Mesendoderm (in vitro differentiated cells): ENCODE results near the gene DLG1.

Experiments
- DNase-seq: peaks from one replicate; pipeline ENCODE4 v3.0.0; 2013
- H2AK5ac ChIP-seq: 2 replicates; pipeline ENCODE4 v1.6.1; 2013; ENCODE audit warnings: low read length, inconsistent platforms
- H2BK120ac ChIP-seq: 2 replicates; pipeline ENCODE4 v1.6.1; 2013; ENCODE audit warnings: low read depth, mild to moderate bottlenecking, low read length, moderate library complexity, mixed read lengths
- H2BK15ac ChIP-seq: replicated peaks from 2 replicates; pipeline ENCODE4 v1.6.1; 2013; ENCODE audit warnings: low read depth, mild to moderate bottlenecking, moderate library complexity
- H2BK5ac ChIP-seq: 2 replicates; pipeline ENCODE4 v1.6.1; 2013; ENCODE audit warnings: low read length, inconsistent platforms
- H3K18ac ChIP-seq: 2 replicates; pipeline ENCODE4 v1.6.1; 2013; ENCODE audit warnings: mild to moderate bottlenecking, low read length, mixed read lengths
- H3K23ac ChIP-seq: one replicate; pipeline ENCODE4 v1.6.1; 2013; ENCODE audit warnings: low read length
- H3K27ac ChIP-seq: 2 replicates; pipeline ENCODE4 v1.5.1; 2013; ENCODE audit warnings: low read depth, mild to moderate bottlenecking, inconsistent platforms, low read length, moderate library complexity
- H3K27me3 ChIP-seq: 2 replicates; pipeline ENCODE4 v1.6.1; 2013; ENCODE audit warnings: low read length, control low read depth, mild to moderate bottlenecking, inconsistent platforms; ENCODE audit not compliant: insufficient read depth, poor library complexity
- H3K36me3 ChIP-seq: 2 replicates; pipeline ENCODE4 v1.6.1; 2013; ENCODE audit warnings: low read length, inconsistent platforms; ENCODE audit not compliant: control insufficient read depth, insufficient read depth
- H3K4ac ChIP-seq: one replicate; pipeline ENCODE4 v1.6.1; 2013; ENCODE audit warnings: low read depth, mild to moderate bottlenecking, low read length, moderate library complexity
- H3K4me1 ChIP-seq: 2 replicates; pipeline ENCODE4 v1.6.1; 2013; ENCODE audit warnings: low read depth, low read length, inconsistent platforms; ENCODE audit not compliant: control insufficient read depth
- H3K4me2 ChIP-seq: 2 replicates; pipeline ENCODE4 v1.6.1; 2013; ENCODE audit warnings: low read length
- H3K4me3 ChIP-seq: 2 replicates; pipeline ENCODE4 v1.5.1; 2013; ENCODE audit warnings: mild to moderate bottlenecking, low read length
- H3K56ac ChIP-seq: one replicate; pipeline ENCODE4 v1.6.1; 2013; ENCODE audit warnings: low read length
- H3K79me1 ChIP-seq: 2 replicates; pipeline ENCODE4 v1.6.1; 2013; ENCODE audit warnings: low read length, inconsistent platforms
- H3K79me2 ChIP-seq: 2 replicates; pipeline ENCODE4 v1.6.1; 2013; ENCODE audit warnings: mild to moderate bottlenecking, low read length; ENCODE audit not compliant: control insufficient read depth, insufficient read depth
- H3K9ac ChIP-seq: 2 replicates; pipeline ENCODE4 v1.6.1; 2013; ENCODE audit warnings: low read length, inconsistent platforms
- H4K5ac ChIP-seq: one replicate; pipeline ENCODE4 v1.6.1; 2013; ENCODE audit warnings: low read length
- H4K8ac ChIP-seq: one replicate; pipeline ENCODE4 v1.6.1; 2013; ENCODE audit warnings: low read depth, mild to moderate bottlenecking, control low read depth, low read length, moderate library complexity
- WGBS: extraction: QIAGEN DNeasy Blood & Tissue Kit; methylation state at CpG from one replicate; pipeline ENCODE4 v1.1.7; 2013; ENCODE audit warnings: low lambda C conversion rate, missing lambda C conversion rate; ENCODE audit not compliant: insufficient coverage; ENCODE audit errors: extremely low coverage; 5-methylcytosine and 5-hydroxymethylcytosine counted together

The DLG1 gene

GRCh38 chr3:197269024-197269423, 29.4 kb downstream of the DLG1 start:
- H3K27ac ChIP-seq = no peak overlapping the region
- H2BK120ac ChIP-seq = no peak overlapping the region
- no peaks in the 10 kb centered on the region for H3K27me3 ChIP-seq
- no peak overlapping the region for H2BK15ac ChIP-seq
- peaks cover 4% of the 10 kb centered on the region for H3K4me1 ChIP-seq
- H3K9ac ChIP-seq = no peak overlapping the region
- H3K79me2 ChIP-seq = peaks cover 33% of the 10 kb centered on the region
- H4K5ac ChIP-seq = no peak overlapping the region
- H2AK5ac ChIP-seq = no peak overlapping the region
- no peak overlapping the region for H2BK5ac ChIP-seq
- no peak overlapping the region for H3K18ac ChIP-seq
- peaks cover 20% of the 10 kb centered on the region for H3K79me1 ChIP-seq
- H3K4me3 ChIP-seq = no peak overlapping the region
- no peak overlapping the region for H3K23ac ChIP-seq
- no peak overlapping the region for H3K56ac ChIP-seq
- no peak overlapping the region for H3K4ac ChIP-seq
- no CpG with 5 or more reads among the region's 3 CpGs for WGBS
- no peak overlapping the region for H3K4me2 ChIP-seq
- H3K36me3 ChIP-seq = no peaks in the 10 kb centered on the region
- no peak overlapping the region for H4K8ac ChIP-seq
- DNase-seq = no peak

GRCh38 chr3:197268294-197268693, 30.1 kb downstream of the DLG1 start:
- no peak overlapping the region for H3K23ac ChIP-seq
- H3K4me1 ChIP-seq = peaks cover 4% of the 10 kb centered on the region
- no peak overlapping the region for H3K18ac ChIP-seq
- H3K56ac ChIP-seq = no peak overlapping the region
- H3K9ac ChIP-seq = no peak overlapping the region
- H2AK5ac ChIP-seq = no peak overlapping the region
- no peak overlapping the region for H3K4me2 ChIP-seq
- H3K79me2 ChIP-seq = peaks cover 31% of the 10 kb centered on the region
- H2BK5ac ChIP-seq = no peak overlapping the region
- no peak overlapping the region for H2BK15ac ChIP-seq
- no peak overlapping the region for H2BK120ac ChIP-seq
- no peak overlapping the region for H4K5ac ChIP-seq
- no peak overlapping the region for H3K4ac ChIP-seq
- peaks cover 20% of the 10 kb centered on the region for H3K79me1 ChIP-seq
- H3K4me3 ChIP-seq = no peak overlapping the region
- no peaks in the 10 kb centered on the region for H3K36me3 ChIP-seq
- no peak for DNase-seq
- no peak overlapping the region for H4K8ac ChIP-seq
- H3K27me3 ChIP-seq = no peaks in the 10 kb centered on the region
- no CpG with 5 or more reads among the region's 4 CpGs for WGBS
- no peak overlapping the region for H3K27ac ChIP-seq

DNA sequence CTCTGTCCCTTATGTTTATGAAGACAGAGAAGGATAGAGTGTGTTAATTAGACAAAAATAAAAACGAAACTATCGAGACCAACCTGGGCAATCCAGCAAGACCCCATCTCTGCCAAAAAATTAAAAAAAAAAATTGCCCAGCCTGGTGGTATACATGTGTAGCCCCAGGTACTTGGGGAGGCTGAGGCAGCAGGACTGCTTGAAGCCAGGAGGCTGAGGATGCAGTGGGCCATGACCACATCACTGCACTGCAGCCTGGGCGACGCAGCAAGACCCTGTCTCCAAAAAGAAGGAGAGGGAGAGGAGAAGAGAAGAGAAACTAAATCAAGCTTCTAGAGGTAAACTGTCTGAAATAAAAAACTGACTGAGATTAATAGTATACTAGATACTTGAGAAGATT, 32.1 kb downstream of the DLG1 start:
- Histone ChIP-seq H3K4ac (no peak overlapping the region), H3K79me2 (peaks cover 37% of the 10 kb centered on the region), H3K23ac (no peak overlapping the region), H3K56ac (no peak overlapping the region), H4K5ac (no peak overlapping the region), H3K18ac (no peak overlapping the region), H2BK5ac (no peak overlapping the region), H3K27ac (no peak overlapping the region), H2BK15ac (no peak overlapping the region), H4K8ac (no peak overlapping the region), H3K4me2 (no peak overlapping the region), H2BK120ac (no peak overlapping the region), H3K4me3 (no peak overlapping the region), H3K79me1 (peaks cover 23% of the 10 kb centered on the region), H3K36me3 (no peaks in the 10 kb centered on the region), H3K27me3 (no peaks in the 10 kb centered on the region), H3K9ac (no peak overlapping the region), H3K4me1 (peaks cover 11% of the 10 kb centered on the region), H2AK5ac (no peak overlapping the region)
- no peak for DNase-seq
- WGBS = no CpG with 5 or more reads among the region's 4 CpGs

GRCh38 chr3:197262709-197263108, 35.7 kb downstream of the DLG1 start:
- H2BK5ac ChIP-seq = no peak overlapping the region
- DNase-seq = no peak
- peaks cover 6% of the 10 kb centered on the region for H3K4me1 ChIP-seq
- H3K56ac ChIP-seq = no peak overlapping the region
- H3K79me2 ChIP-seq = peaks cover 27% of the 10 kb centered on the region
- H4K8ac ChIP-seq = no peak overlapping the region
- no peak overlapping the region for H3K4ac ChIP-seq
- no peak overlapping the region for H3K23ac ChIP-seq
- H3K4me3 ChIP-seq = no peak overlapping the region
- no peak overlapping the region for H2BK120ac ChIP-seq
- no peak overlapping the region for H4K5ac ChIP-seq
- no peak overlapping the region for H3K18ac ChIP-seq
- H3K27me3 ChIP-seq = no peaks in the 10 kb centered on the region
- no peak overlapping the region for H2AK5ac ChIP-seq
- H3K4me2 ChIP-seq = no peak overlapping the region
- H3K9ac ChIP-seq = no peak overlapping the region
- H3K27ac ChIP-seq = no peak overlapping the region
- H3K36me3 ChIP-seq = no peaks in the 10 kb centered on the region
- H2BK15ac ChIP-seq = no peak overlapping the region
- H3K79me1 ChIP-seq = peaks cover 15% of the 10 kb centered on the region

DNA sequence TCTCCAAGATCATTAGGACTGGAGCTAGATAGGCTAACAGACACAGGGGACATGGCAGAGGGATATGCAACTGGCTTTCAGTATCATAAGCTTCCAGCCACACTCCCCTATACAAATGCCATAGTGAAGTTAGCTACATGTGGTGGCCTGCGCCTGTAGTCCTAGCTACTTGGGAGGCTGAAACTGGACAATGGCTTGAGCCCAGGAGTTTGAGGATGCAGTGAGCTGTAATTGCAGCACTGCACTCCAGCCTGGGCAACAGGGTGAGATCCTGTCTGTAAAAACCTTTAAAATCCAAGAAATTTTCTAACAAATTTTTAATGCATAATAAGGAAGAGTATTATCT, 37.3 kb downstream of the DLG1 start:
- WGBS = no CpG with 5 or more reads among the region's 1 CpG
- H3K9ac ChIP-seq = no peak overlapping the region
- H2BK5ac ChIP-seq = no peak overlapping the region
- H3K36me3 ChIP-seq = no peaks in the 10 kb centered on the region
- peaks cover 15% of the 10 kb centered on the region for H3K79me1 ChIP-seq
- no peak overlapping the region for H3K23ac ChIP-seq
- H4K8ac ChIP-seq = no peak overlapping the region
- H3K4me2 ChIP-seq = no peak overlapping the region
- no peak overlapping the region for H4K5ac ChIP-seq
- H3K27me3 ChIP-seq = no peaks in the 10 kb centered on the region
- no peak overlapping the region for H3K56ac ChIP-seq
- H2BK120ac ChIP-seq = no peak overlapping the region
- H3K4me3 ChIP-seq = no peak overlapping the region
- H3K4ac ChIP-seq = no peak overlapping the region
- no peak overlapping the region for H2AK5ac ChIP-seq
- peaks cover 25% of the 10 kb centered on the region for H3K79me2 ChIP-seq
- DNase-seq = no peak
- H3K27ac ChIP-seq = no peak overlapping the region
- peaks cover 6% of the 10 kb centered on the region for H3K4me1 ChIP-seq
- no peak overlapping the region for H3K18ac ChIP-seq
- no peak overlapping the region for H2BK15ac ChIP-seq

GRCh38 chr3:197260491-197261163, 37.8 kb downstream of the DLG1 start:
- Histone ChIP-seq H3K27ac (no peak overlapping the region), H3K4me1 (peaks cover 6% of the 10 kb centered on the region)
- no CpG with 5 or more reads among the region's 4 CpGs for WGBS

More at GRCh38 chr3:197260491-197261163, 37.8 kb downstream of the DLG1 start:
- Histone ChIP-seq H3K4me2 (no peak overlapping the region), H4K5ac (no peak overlapping the region), H3K4ac (no peak overlapping the region), H2BK120ac (no peak overlapping the region), H3K18ac (no peak overlapping the region), H3K27me3 (no peaks in the 10 kb centered on the region), H2BK5ac (no peak overlapping the region), H3K79me2 (peaks cover 30% of the 10 kb centered on the region), H3K4me3 (no peak overlapping the region), H3K56ac (no peak overlapping the region), H3K79me1 (peaks cover 17% of the 10 kb centered on the region), H2AK5ac (no peak overlapping the region), H3K36me3 (no peaks in the 10 kb centered on the region), H3K23ac (no peak overlapping the region), H2BK15ac (no peak overlapping the region), H3K9ac (no peak overlapping the region), H4K8ac (no peak overlapping the region)
- DNase-seq = no peak
